Measurements from ENCODE around the gene S100A1. TPM values are rescaled to one million over a fixed set of nuclear protein-coding genes. Genes with fewer than 3 reads are reported as not detected.

The S100A1 gene
- polyA plus RNA-seq, 1 of the 3 experiments (the other 2 are of a cell fraction): 0.18 TPM

DNA sequence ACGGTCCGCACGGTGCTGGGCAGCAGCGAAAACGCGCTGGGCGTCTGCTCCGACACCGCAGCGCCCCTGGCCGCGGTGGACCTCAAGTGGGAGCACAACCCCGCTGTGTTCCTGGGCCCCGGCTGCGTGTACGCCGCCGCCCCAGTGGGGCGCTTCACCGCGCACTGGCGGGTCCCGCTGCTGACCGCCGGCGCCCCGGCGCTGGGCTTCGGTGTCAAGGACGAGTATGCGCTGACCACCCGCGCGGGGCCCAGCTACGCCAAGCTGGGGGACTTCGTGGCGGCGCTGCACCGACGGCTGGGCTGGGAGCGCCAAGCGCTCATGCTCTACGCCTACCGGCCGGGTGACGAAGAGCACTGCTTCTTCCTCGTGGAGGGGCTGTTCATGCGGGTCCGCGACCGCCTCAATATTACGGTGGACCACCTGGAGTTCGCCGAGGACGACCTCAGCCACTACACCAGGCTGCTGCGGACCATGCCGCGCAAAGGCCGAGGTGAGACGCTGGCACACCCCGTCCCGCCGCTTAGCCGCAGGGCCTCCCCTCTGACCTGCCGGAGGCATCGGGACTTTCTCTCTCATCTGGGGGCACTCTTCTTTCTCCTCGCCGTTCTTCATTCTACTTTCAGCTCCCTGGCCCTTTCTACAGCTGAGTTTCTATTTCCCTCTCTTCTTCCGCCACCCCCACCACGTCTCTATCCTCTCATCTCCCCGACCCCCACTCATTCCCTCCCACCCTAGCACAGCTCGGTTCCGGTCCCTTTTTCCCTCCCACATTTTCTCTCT is 51.3 kb downstream of the S100A1 start:
- POLR2A ChIA-PET: interaction anchor here (0.6 kb wide), 1 partner anchor 82 kb away, joined by 3 read pairs; no protein-coding TSS in a partner anchor
- Histone ChIP-seq H2AFZ (ENCODE audit: low read depth) (no peak overlapping the region), H3K9ac (no peak overlapping the region), H3K9me2 (no peaks in the 10 kb centered on the region), H3K27ac (ENCODE audit: low read depth in 2 of 2, low read length in 1 of 2) (no peak overlapping the region), H4K20me1 (ENCODE audit: insufficient read depth) (no peaks in the 10 kb centered on the region), H3F3A (replicated peaks; ENCODE audit: insufficient read depth) (peaks cover 3% of the 10 kb centered on the region), H3K27me3 (ENCODE audit: insufficient read depth) (peaks cover 30% of the 10 kb centered on the region), H3K4me3 (ENCODE audit: low read depth in 2 of 2, low read length in 1 of 2) (peak overlapping the region; percentile 34 to 44), H3K4me1 (ENCODE audit: control insufficient read depth in 1 of 2, insufficient read depth in 2 of 2, low read depth in 1 of 2, low read length in 1 of 2) (peaks cover 0 to 15% of the 10 kb centered on the region in 2 experiments; a peak in 1 of 4 replicates), H3K4me2 (peak overlapping the region; percentile 74), H3K79me2 (ENCODE audit: insufficient read depth) (no peaks in the 10 kb centered on the region), H3K9me3 (no peaks in the 10 kb centered on the region), H3K36me3 (replicated peaks in 1 of 2; ENCODE audit: control insufficient read depth in 1 of 2, insufficient read depth in 2 of 2, low read length in 1 of 2) (no peaks in the 10 kb centered on the region)
- peak; percentile 75 for DNase-seq
- CTCF ChIA-PET: interaction anchor here (0.7 to 6.2 kb wide), 17 partner anchors 8 to 150 kb away, joined by 3 to 156 read pairs (median 13); partner anchors contain the start of gene SLC27A3
- TF ChIP-seq JUND (IDR thresholded peaks at IDR 0.05) (no peak), CHD2 (IDR thresholded peaks at IDR 0.05; ENCODE audit: low read length, partially characterized antibody) (no peak), FOXM1 (IDR thresholded peaks at IDR 0.05; ENCODE audit: low read depth) (no peak), EP300 (IDR thresholded peaks at IDR 0.05; ENCODE audit: borderline replicate concordance in 1 of 2, low read depth in 1 of 2, low read length in 1 of 2) (no peak), NFIC (IDR thresholded peaks at IDR 0.05; ENCODE audit: borderline replicate concordance) (no peak), POLR2AphosphoS5 (IDR thresholded peaks at IDR 0.05; ENCODE audit: low read depth, low read length) (no peak), EZH2phosphoT487 (IDR thresholded peaks at IDR 0.05; ENCODE audit: borderline replicate concordance, low read depth) (no peak), RXRA (IDR thresholded peaks at IDR 0.05; ENCODE audit: borderline replicate concordance, low read depth) (no peak), NRF1 (IDR thresholded peaks at IDR 0.05; ENCODE audit: low read depth, low read length) (no peak), RCOR1 (IDR thresholded peaks at IDR 0.05; ENCODE audit: low read length) (no peak), MEF2A (IDR thresholded peaks at IDR 0.05; ENCODE audit: borderline replicate concordance, low read depth) (no peak)
- TF ChIP-seq, protein P1, sequence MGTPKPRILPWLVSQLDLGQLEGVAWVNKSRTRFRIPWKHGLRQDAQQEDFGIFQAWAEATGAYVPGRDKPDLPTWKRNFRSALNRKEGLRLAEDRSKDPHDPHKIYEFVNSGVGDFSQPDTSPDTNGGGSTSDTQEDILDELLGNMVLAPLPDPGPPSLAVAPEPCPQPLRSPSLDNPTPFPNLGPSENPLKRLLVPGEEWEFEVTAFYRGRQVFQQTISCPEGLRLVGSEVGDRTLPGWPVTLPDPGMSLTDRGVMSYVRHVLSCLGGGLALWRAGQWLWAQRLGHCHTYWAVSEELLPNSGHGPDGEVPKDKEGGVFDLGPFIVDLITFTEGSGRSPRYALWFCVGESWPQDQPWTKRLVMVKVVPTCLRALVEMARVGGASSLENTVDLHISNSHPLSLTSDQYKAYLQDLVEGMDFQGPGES (IDR thresholded peaks at IDR 0.05; ENCODE audit: low read depth, low read length): no peak
- TF ChIP-seq, protein P2, sequence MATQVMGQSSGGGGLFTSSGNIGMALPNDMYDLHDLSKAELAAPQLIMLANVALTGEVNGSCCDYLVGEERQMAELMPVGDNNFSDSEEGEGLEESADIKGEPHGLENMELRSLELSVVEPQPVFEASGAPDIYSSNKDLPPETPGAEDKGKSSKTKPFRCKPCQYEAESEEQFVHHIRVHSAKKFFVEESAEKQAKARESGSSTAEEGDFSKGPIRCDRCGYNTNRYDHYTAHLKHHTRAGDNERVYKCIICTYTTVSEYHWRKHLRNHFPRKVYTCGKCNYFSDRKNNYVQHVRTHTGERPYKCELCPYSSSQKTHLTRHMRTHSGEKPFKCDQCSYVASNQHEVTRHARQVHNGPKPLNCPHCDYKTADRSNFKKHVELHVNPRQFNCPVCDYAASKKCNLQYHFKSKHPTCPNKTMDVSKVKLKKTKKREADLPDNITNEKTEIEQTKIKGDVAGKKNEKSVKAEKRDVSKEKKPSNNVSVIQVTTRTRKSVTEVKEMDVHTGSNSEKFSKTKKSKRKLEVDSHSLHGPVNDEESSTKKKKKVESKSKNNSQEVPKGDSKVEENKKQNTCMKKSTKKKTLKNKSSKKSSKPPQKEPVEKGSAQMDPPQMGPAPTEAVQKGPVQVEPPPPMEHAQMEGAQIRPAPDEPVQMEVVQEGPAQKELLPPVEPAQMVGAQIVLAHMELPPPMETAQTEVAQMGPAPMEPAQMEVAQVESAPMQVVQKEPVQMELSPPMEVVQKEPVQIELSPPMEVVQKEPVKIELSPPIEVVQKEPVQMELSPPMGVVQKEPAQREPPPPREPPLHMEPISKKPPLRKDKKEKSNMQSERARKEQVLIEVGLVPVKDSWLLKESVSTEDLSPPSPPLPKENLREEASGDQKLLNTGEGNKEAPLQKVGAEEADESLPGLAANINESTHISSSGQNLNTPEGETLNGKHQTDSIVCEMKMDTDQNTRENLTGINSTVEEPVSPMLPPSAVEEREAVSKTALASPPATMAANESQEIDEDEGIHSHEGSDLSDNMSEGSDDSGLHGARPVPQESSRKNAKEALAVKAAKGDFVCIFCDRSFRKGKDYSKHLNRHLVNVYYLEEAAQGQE (IDR thresholded peaks at IDR 0.05; ENCODE audit: low read depth, low read length): no peak
- TF ChIP-seq, protein P3, sequence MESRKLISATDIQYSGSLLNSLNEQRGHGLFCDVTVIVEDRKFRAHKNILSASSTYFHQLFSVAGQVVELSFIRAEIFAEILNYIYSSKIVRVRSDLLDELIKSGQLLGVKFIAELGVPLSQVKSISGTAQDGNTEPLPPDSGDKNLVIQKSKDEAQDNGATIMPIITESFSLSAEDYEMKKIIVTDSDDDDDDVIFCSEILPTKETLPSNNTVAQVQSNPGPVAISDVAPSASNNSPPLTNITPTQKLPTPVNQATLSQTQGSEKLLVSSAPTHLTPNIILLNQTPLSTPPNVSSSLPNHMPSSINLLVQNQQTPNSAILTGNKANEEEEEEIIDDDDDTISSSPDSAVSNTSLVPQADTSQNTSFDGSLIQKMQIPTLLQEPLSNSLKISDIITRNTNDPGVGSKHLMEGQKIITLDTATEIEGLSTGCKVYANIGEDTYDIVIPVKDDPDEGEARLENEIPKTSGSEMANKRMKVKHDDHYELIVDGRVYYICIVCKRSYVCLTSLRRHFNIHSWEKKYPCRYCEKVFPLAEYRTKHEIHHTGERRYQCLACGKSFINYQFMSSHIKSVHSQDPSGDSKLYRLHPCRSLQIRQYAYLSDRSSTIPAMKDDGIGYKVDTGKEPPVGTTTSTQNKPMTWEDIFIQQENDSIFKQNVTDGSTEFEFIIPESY (IDR thresholded peaks at IDR 0.05; ENCODE audit: borderline replicate concordance, low read depth): no peak
- TF ChIP-seq, protein P4, sequence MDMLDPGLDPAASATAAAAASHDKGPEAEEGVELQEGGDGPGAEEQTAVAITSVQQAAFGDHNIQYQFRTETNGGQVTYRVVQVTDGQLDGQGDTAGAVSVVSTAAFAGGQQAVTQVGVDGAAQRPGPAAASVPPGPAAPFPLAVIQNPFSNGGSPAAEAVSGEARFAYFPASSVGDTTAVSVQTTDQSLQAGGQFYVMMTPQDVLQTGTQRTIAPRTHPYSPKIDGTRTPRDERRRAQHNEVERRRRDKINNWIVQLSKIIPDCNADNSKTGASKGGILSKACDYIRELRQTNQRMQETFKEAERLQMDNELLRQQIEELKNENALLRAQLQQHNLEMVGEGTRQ (IDR thresholded peaks at IDR 0.05; ENCODE audit: borderline replicate concordance, low read depth, low read length): no peak
- WGBS (ENCODE audit: low lambda C conversion rate): 28% methylated on average over 34 of the region's 73 CpGs
